ENCODE results near the gene HBE1.

HBE1 gene

GRCh38 chr11:5234381-5234834, 35.3 kb downstream of the HBE1 start, which contains the start of gene HBD:
HBD (minus strand) TSS chr11:5234483; CDS start chr11:5234433, 50 bp downstream.
- no peak for DNase-seq (ENCODE audit: low read depth in 3 of 3)

- no peak for DNase-seq (ENCODE audit: low read depth in 3 of 3)
Measured at GRCh38 chr11:5233307-5233706, 36.4 kb downstream of the HBE1 start.

- no peak for DNase-seq (ENCODE audit: low read depth in 3 of 3)
Measured at GRCh38 chr11:5232821-5233220, 36.9 kb downstream of the HBE1 start.

GRCh38 chr11:5232176-5232575, 37.6 kb downstream of the HBE1 start:
- no peak for DNase-seq (ENCODE audit: low read depth in 3 of 3)

GRCh38 chr11:5231111-5231510, 38.6 kb downstream of the HBE1 start:
- DNase-seq (ENCODE audit: low read depth in 3 of 3), result no peak

GRCh38 chr11:5230266-5230665, 39.5 kb downstream of the HBE1 start:
- no peak for DNase-seq (ENCODE audit: low read depth in 3 of 3)

GRCh38 chr11:5229796-5230195, 39.9 kb downstream of the HBE1 start:
- DNase-seq (ENCODE audit: low read depth in 3 of 3), result no peak

- DNase-seq (ENCODE audit: low read depth in 3 of 3), result no peak
Measured at GRCh38 chr11:5229356-5229755, 40.4 kb downstream of the HBE1 start.

- no peak for DNase-seq (ENCODE audit: low read depth in 3 of 3)
Measured at GRCh38 chr11:5228124-5228523, 41.6 kb downstream of the HBE1 start.

GRCh38 chr11:5227681-5228080, 42.1 kb downstream of the HBE1 start:
- no peak for DNase-seq (ENCODE audit: low read depth in 3 of 3)

GRCh38 chr11:5226732-5227310, 42.9 kb downstream of the HBE1 start, which contains the start of gene HBB:
HBB (minus strand) TSS chr11:5227071; CDS start chr11:5227021, 50 bp downstream.
- no peak for DNase-seq (ENCODE audit: low read depth in 3 of 3)

GRCh38 chr11:5225480-5225871, 44.3 kb downstream of the HBE1 start:
- no peak for DNase-seq (ENCODE audit: low read depth in 3 of 3)

- no peak for DNase-seq (ENCODE audit: low read depth in 3 of 3)
Measured at GRCh38 chr11:5224538-5225479, 44.9 kb downstream of the HBE1 start.

GRCh38 chr11:5223686-5224085, 46.1 kb downstream of the HBE1 start:
- DNase-seq (ENCODE audit: low read depth in 3 of 3), result no peak

GRCh38 chr11:5223146-5223545, 46.6 kb downstream of the HBE1 start:
- DNase-seq (ENCODE audit: low read depth in 3 of 3), result no peak

Measured in stimulated activated CD4-positive, alpha-beta T cell treated with anti-CD3 and anti-CD28 coated beads, TNF-alpha, amount 100 ng/mL, for 24 hours (primary cell).